GM10266 (cell line): ENCODE data around the gene ISCU.
A peak's percentile ranks its signal among the peaks of the same experiment; 100 is the strongest.

Experiments used
- DNase-seq: peaks from one replicate; pipeline ENCODE4 v3.0.0; 2012; ENCODE audit errors: extremely low spot score
- CTCF ChIP-seq: IDR thresholded peaks from 2 replicates; pipeline ENCODE4 v1.5.1; 2012; ENCODE audit warnings: mild to moderate bottlenecking, low read depth; ENCODE audit not compliant: control insufficient read depth, insufficient read depth; ENCODE audit errors: missing control alignments

The ISCU gene

DNA sequence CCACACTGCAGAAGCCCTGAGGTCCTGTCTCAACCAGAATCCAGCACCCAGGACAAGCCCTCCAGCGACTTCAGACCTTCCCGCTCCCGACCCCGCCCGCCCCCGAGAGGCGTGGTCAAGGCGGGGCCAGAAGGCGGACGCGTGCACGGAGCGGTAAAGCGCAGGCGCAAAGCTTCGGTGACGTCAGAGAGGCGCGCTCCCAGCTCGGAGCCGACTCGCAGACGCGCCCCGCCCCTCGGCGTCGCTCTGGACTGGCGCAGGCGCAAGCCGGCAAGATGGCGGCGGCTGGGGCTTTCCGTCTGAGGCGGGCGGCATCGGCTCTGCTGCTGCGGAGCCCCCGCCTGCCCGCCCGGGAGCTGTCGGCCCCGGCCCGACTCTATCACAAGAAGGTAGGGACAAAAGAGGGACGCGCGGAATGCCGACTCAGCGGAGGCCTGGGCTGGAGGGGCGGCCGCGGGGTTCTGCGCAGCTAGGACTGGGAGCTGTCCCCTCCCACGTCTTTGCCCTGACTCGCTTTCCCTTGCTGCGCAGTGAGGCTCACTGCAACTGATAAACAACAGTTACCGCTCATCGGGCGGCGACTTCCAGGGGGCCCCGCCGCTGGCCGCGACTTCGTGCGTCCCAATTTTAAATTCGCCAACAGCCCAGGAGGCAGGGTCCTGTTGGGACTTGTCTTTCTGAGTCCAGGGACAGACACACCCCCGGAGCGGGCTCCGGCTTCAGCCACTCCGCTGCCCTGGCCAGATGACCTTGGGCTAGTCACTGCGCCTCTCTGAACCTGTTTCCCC lies at the start of gene ISCU:
Gene ISCU (plus strand): TSS at position 249 of the 788 bp plus-strand sequence. CDS start 27 bp downstream, at position 276.
- peak; percentile 94 for DNase-seq
- TF ChIP-seq CTCF, result no peak

DNA sequence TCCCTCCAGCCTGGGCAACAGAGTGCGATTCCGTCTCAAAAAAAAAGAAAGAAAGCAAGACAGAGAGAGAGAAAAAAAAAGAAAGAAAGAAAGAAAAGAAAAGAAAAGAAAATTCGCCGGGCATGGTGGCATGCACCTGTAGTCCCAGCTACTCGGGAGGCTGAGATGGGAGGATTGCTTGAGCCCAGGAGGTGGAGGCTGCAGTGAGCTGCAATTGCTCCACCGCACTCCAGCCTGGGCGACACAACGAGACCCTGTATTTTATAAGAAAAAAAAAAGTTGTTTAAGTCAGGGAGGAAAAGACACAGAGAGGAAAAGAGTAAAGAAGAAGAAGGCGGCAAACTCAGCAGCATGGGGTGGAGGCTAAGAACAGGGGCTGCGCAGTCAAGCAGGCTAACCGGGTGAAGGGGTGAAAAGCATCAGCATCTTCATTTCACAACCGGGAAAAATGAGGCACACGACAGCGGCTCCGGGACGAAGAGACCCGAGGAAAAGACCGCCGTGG lies 47.9 kb upstream of the ISCU start:
- DNase-seq, result no peak
- no peak for TF ChIP-seq CTCF

GRCh38 chr12:108514973-108515814 lies 47.2 kb upstream of the ISCU start, which contains the start of gene FICD:
TSS of gene FICD (plus strand) at chr12:108515277. CDS start at chr12:108516973, 1,696 bp downstream.
- DNase-seq, result peak; percentile 94
- TF ChIP-seq CTCF, result no peak

DNA sequence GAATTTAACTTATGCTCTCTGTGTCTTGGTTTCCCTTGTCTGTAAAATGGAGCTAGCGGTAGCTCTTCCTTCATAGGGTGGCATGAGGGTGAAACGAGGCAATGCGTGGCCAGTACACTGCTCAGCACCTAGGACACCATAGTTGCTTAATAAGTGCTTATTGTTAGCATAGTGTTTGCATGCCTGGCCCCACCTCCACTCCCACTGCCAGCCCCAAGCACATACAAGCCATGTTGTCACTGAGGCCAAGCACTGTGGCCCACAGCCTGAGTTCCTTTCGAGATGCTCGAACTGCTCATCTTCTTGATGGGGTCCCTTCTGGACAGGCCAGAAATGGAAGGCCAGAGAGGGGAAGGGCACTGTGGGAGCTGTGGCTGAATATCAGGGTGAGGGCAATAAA lies 46.5 kb upstream of the ISCU start:
- DNase-seq, result no peak
- TF ChIP-seq CTCF, result no peak

DNA sequence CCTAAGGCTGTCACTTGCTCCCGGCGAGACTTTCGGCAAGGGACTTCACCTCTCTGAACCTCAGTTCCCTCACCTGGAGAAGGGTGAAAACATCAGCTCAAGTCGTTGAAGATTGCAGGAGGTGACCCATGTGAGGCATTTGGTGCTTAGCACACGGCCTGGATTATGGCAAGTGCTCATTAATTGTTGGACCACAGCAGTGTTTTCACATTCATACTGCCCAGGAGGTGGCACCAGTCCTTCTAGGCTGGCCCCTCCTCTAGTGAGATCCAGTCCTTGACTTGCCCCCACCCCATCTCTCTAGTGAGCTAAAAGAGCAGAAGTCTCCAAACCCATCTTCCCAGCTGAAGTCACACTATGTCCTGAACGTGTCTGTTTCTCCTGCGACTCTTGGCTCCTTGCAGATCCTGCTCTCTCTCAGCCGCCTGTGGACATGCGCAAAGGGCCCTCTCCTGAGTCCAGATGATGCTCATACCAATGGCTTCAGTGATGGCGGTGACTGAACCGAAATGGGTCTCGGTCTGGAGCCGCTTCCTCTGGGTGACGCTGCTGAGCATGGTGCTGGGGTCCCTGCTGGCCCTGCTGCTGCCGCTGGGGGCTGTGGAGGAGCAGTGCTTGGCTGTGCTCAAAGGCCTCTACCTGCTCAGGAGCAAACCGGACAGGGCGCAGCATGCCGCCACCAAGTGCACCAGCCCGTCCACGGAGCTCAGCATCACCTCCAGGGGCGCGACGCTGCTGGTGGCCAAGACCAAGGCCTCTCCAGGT lies 45.7 kb upstream of the ISCU start:
- DNase-seq, result no peak
- TF ChIP-seq CTCF, result no peak

GRCh38 chr12:108517288-108518100 lies 44.9 kb upstream of the ISCU start:
- TF ChIP-seq CTCF, result no peak
- DNase-seq, result no peak
